Endothelial cell of umbilical vein (primary cell): ENCODE results near the gene KIF6. TPM values are rescaled to one million over a fixed set of nuclear protein-coding genes. Genes with fewer than 3 reads are reported as not detected.

Experiments
- BruUV-seq: library from RNA; stranded (reverse); fragments of 400-500 nt; replicated peaks from 2 replicates; lab custom pipeline; 2021; lab: Mats Ljungman, UMichigan
- CTCF ChIA-PET: fragments of 300-600, 350-600 bp; sonication (Branson Sonifier 250); formaldehyde crosslinking; loops from one replicate; lab custom pipeline; 2021; ENCODE audit warnings: antibody characterized with exemption, inconsistent platforms; lab: Charles Lee
- POLR2A ChIA-PET: fragments of 300-600, 350-600 bp; sonication (Branson Sonifier 250); formaldehyde crosslinking; loops from one replicate; lab custom pipeline; 2021; ENCODE audit warnings: antibody characterized with exemption, inconsistent platforms; lab: Charles Lee
- DNase-seq: peaks from one replicate; pipeline ENCODE4 v3.0.0-alpha.2; 2011; ENCODE audit warnings: low read depth, low spot score
- FAIRE-seq: peaks from 2 replicates; lab custom pipeline; 2011; peaks lifted over from hg19 to GRCh38; lab: Jason Lieb, UNC
- H2AFZ ChIP-seq: 2 replicates; pipeline ENCODE4 v1.6.0; 2012; ENCODE audit warnings: low read depth, low read length, control low read depth, inconsistent platforms
- H3K27ac ChIP-seq: 2 replicates; pipeline ENCODE4 v1.5.1; 2011; ENCODE audit warnings: low read depth, mild to moderate bottlenecking, control low read depth, low read length, moderate library complexity; ENCODE audit not compliant: insufficient read depth
- H3K27me3 ChIP-seq, 2 experiments: 2 replicates each; pipeline versions ENCODE4 v1.6.0 to v1.6.1; 2011; ENCODE audit warnings: low read length in 2 of 2, mixed read lengths in 1 of 2; ENCODE audit not compliant: control insufficient read depth in 2 of 2, insufficient read depth in 2 of 2
- H3K36me3 ChIP-seq, 2 experiments: 2 replicates in 1 of 2; 3 replicates in 1 of 2; pipeline ENCODE4 v1.5.1; 2011; ENCODE audit warnings: low read length in 2 of 2, mild to moderate bottlenecking in 1 of 2, moderate library complexity in 1 of 2; ENCODE audit not compliant: control insufficient read depth in 2 of 2, insufficient read depth in 2 of 2; ENCODE audit errors: extremely low read depth in 1 of 2
- H3K4me1 ChIP-seq: 3 replicates; pipeline ENCODE4 v1.5.1; 2011; ENCODE audit warnings: mild to moderate bottlenecking, low read length; ENCODE audit not compliant: control insufficient read depth, insufficient read depth; ENCODE audit errors: extremely low read depth
- H3K4me2 ChIP-seq: 2 replicates; pipeline ENCODE4 v1.6.1; 2011; ENCODE audit warnings: low read length, control low read depth, mixed read lengths; ENCODE audit not compliant: insufficient read depth
- H3K4me3 ChIP-seq, 3 experiments: fragments of 200-600 bp in 1 of 3; sonication (generic), shearing (Covaris generic) in 1 of 3; replicated peaks in 1 of 3; 2 replicates each; pipeline ENCODE4 v1.5.1; 2011 to 2016; ENCODE audit warnings: control low read depth in 3 of 3, low read length in 3 of 3, mild to moderate bottlenecking in 2 of 3, inconsistent platforms in 1 of 3, low read depth in 1 of 3, moderate library complexity in 1 of 3; ENCODE audit not compliant: insufficient read depth in 1 of 3
- H3K79me2 ChIP-seq: 2 replicates; pipeline ENCODE4 v1.6.0; 2012; ENCODE audit warnings: low read length, inconsistent platforms; ENCODE audit not compliant: control insufficient read depth, insufficient read depth
- H3K9ac ChIP-seq: replicated peaks from 2 replicates; pipeline ENCODE3; 2011; ENCODE audit warnings: low read length, control low read depth; ENCODE audit not compliant: insufficient read depth; ENCODE audit errors: extremely low read depth
- H3K9me1 ChIP-seq: replicated peaks from 3 replicates; pipeline ENCODE4 v1.6.0; 2011; ENCODE audit warnings: mild to moderate bottlenecking, low read length; ENCODE audit not compliant: control insufficient read depth, insufficient read depth; ENCODE audit errors: extremely low read depth
- H3K9me3 ChIP-seq: replicated peaks from 2 replicates; pipeline ENCODE4 v1.5.1; 2012; ENCODE audit warnings: low read length, inconsistent platforms; ENCODE audit not compliant: control insufficient read depth, insufficient read depth
- H4K20me1 ChIP-seq: replicated peaks from 2 replicates; pipeline ENCODE3; 2011; ENCODE audit warnings: mild to moderate bottlenecking, low read length; ENCODE audit not compliant: control insufficient read depth, insufficient read depth; ENCODE audit errors: extremely low read depth
- EZH2 ChIP-seq: IDR thresholded peaks from 2 replicates; pipeline ENCODE4 v1.6.1; 2012; ENCODE audit warnings: borderline replicate concordance, low read depth, mild to moderate bottlenecking, moderate library complexity, low read length, inconsistent platforms; ENCODE audit not compliant: severe bottlenecking
- FOS ChIP-seq: IDR thresholded peaks from 2 replicates; pipeline ENCODE4 v1.6.1; 2011; ENCODE audit warnings: mild to moderate bottlenecking, low read length, moderate library complexity, borderline replicate concordance; ENCODE audit not compliant: insufficient read depth
- GATA2 ChIP-seq: IDR thresholded peaks from 2 replicates; pipeline ENCODE4 v1.7.0; 2011; ENCODE audit warnings: low read depth, mild to moderate bottlenecking, moderate library complexity, mixed read lengths, low read length; ENCODE audit not compliant: insufficient read length, insufficient read depth
- JUN ChIP-seq: IDR thresholded peaks from 2 replicates; pipeline ENCODE4 v1.6.1; 2011; ENCODE audit warnings: borderline replicate concordance, low read depth; ENCODE audit not compliant: insufficient read length, insufficient read depth
- MAX ChIP-seq: IDR thresholded peaks from 2 replicates; pipeline ENCODE4 v1.6.1; 2011; ENCODE audit not compliant: insufficient read depth, insufficient read length
- MYC ChIP-seq: IDR thresholded peaks from one replicate; pipeline ENCODE4 v1.6.1; 2011; ENCODE audit warnings: mild to moderate bottlenecking, low read depth, low read length
- POLR2A ChIP-seq: IDR thresholded peaks from 2 replicates; pipeline ENCODE4 v1.6.1; 2012; ENCODE audit warnings: low read depth, mild to moderate bottlenecking, control low read depth, low read length
- POLR2AphosphoS5 ChIP-seq: IDR thresholded peaks from 2 replicates; pipeline ENCODE4 v1.6.1; 2012; ENCODE audit warnings: low read depth, mild to moderate bottlenecking, control low read depth, low read length, moderate library complexity; ENCODE audit not compliant: insufficient read depth
- dilution Hi-C: fragments of 300-500 bp; cut with MboI; formaldehyde crosslinking; loops from one replicate; pipeline ENCODE4 v1.15.0; 2019; ENCODE audit warnings: low sequenced_read_pairs; ENCODE audit not compliant: extremely low pct_ligation_motif_present
- intact Hi-C: fragments of 100-400 bp; cut with micrococcal nuclease; formaldehyde crosslinking; loops from one replicate; pipeline ENCODE4 v1.10.0; 2022
- polyA plus RNA-seq, 4 experiments: library from polyadenylated mRNA; depleted of rRNA in 3 of 4; stranded (reverse) in 3 of 4; unstranded in 1 of 4; fragments of >200 nt; gene quantifications; 2 replicates each; pipeline versions ENCODE4 v1.2.1 to v1.2.3, GENCODE V29; 2011 to 2012; ENCODE audit warnings: missing spikeins in 1 of 4
- total RNA-seq: library from RNA; stranded (reverse); gene quantifications from 2 replicates; pipeline ENCODE4 v1.2.3, GENCODE V29; 2021
- TF ChIP-seq, protein P1 (sequence below), 2 donors: IDR thresholded peaks; 1 replicate in 1 of 2; 2 replicates in 1 of 2; pipeline ENCODE4 v1.5.1; 2011; ENCODE audit warnings: low read length in 2 of 2, mild to moderate bottlenecking in 2 of 2, moderate library complexity in 2 of 2, control low read depth in 1 of 2, inconsistent platforms in 1 of 2, low read depth in 1 of 2; ENCODE audit not compliant: insufficient read depth in 1 of 2; ENCODE audit errors: extremely low read depth in 1 of 2

KIF6 gene
- total and polyA plus RNA-seq, 2 donors (not counting 3 experiments of a cell fraction or from before 2014, with no cell fraction given) = not detected

- FAIRE-seq = no peak
- Histone ChIP-seq H3K4me3 (no peak overlapping the region), H2AFZ (no peak overlapping the region), H3K4me1 (no peaks in the 10 kb centered on the region), H3K27ac (no peak overlapping the region), H3K27me3 (no peaks in the 10 kb centered on the region), H4K20me1 (no peaks in the 10 kb centered on the region), H3K9me1 (no peaks in the 10 kb centered on the region), H3K4me2 (no peak overlapping the region), H3K9ac (no peak overlapping the region), H3K79me2 (no peaks in the 10 kb centered on the region), H3K9me3 (no peaks in the 10 kb centered on the region), H3K36me3 (no peaks in the 10 kb centered on the region)
- TF ChIP-seq, protein P1, sequence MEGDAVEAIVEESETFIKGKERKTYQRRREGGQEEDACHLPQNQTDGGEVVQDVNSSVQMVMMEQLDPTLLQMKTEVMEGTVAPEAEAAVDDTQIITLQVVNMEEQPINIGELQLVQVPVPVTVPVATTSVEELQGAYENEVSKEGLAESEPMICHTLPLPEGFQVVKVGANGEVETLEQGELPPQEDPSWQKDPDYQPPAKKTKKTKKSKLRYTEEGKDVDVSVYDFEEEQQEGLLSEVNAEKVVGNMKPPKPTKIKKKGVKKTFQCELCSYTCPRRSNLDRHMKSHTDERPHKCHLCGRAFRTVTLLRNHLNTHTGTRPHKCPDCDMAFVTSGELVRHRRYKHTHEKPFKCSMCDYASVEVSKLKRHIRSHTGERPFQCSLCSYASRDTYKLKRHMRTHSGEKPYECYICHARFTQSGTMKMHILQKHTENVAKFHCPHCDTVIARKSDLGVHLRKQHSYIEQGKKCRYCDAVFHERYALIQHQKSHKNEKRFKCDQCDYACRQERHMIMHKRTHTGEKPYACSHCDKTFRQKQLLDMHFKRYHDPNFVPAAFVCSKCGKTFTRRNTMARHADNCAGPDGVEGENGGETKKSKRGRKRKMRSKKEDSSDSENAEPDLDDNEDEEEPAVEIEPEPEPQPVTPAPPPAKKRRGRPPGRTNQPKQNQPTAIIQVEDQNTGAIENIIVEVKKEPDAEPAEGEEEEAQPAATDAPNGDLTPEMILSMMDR (IDR thresholded peaks at IDR 0.05; ENCODE audit: extremely low read depth in 1 of 2, insufficient read depth in 1 of 2, low read depth in 1 of 2, low read length in 2 of 2) = no peak
- TF ChIP-seq JUN (no peak), EZH2 (no peak), GATA2 (no peak), MYC (no peak), MAX (no peak), POLR2A (no peak), FOS (no peak), POLR2AphosphoS5 (no peak)
- dilution Hi-C loops = no loop called here
- ChIA-PET POLR2A (no interaction called here), CTCF (interaction anchor here (0.9 to 1.2 kb wide), 2 partner anchors 508 to 535 kb away, joined by 3 to 4 read pairs; no protein-coding TSS in a partner anchor)
- intact Hi-C loops = no loop called here
- no TSS peak for BruUV-seq
- DNase-seq = peak; percentile 54
Observed at GRCh38 chr6:39357998-39358686, 367.1 kb downstream of the KIF6 start.
